Left kidney (tissue), 2 donors: ENCODE measurements around the gene KDF1. TPM values are rescaled to one million over a fixed set of nuclear protein-coding genes. Genes with fewer than 3 reads are reported as not detected.
"Not testable (repeated sequence)": the region's sequence is repeated elsewhere in the genome, so short reads cannot be mapped to it uniquely, and the experiment has no call there.

Source experiments
- DNase-seq: peaks from one replicate; pipeline ENCODE4 v3.0.0-alpha.2; 2013
- polyA plus RNA-seq: library from polyadenylated mRNA; unstranded; fragments of 120-200 nt; gene quantifications from one replicate; pipeline ENCODE4 v1.2.1, GENCODE V29; 2013; ENCODE audit not compliant: insufficient read length

KDF1 gene
- polyA plus RNA-seq, 1 donor, result 7.5 TPM

GRCh38 chr1:26994787-26995517, 34.7 kb upstream of the KDF1 start:
- no peak for DNase-seq

GRCh38 chr1:26994020-26994786, 33.9 kb upstream of the KDF1 start:
- DNase-seq, result no peak

GRCh38 chr1:26993237-26994019, 33.2 kb upstream of the KDF1 start, which contains the start of gene TRNP1:
TRNP1 (plus strand) TSS chr1:26993692; CDS start chr1:26993787, 95 bp downstream.
- no peak for DNase-seq

- DNase-seq, result no peak
Measured at GRCh38 chr1:26991310-26992116, 31.2 kb upstream of the KDF1 start.

GRCh38 chr1:26989403-26990109, 29.3 kb upstream of the KDF1 start:
- DNase-seq, result not testable (repeated sequence)

- no peak for DNase-seq
Measured at GRCh38 chr1:26986658-26987057, 26.4 kb upstream of the KDF1 start.

- DNase-seq, result no peak
Measured at GRCh38 chr1:26984291-26984690, 24.0 kb upstream of the KDF1 start.

GRCh38 chr1:26983863-26984262, 23.6 kb upstream of the KDF1 start:
- DNase-seq, result no peak

GRCh38 chr1:26981146-26981846, 21.0 kb upstream of the KDF1 start:
- DNase-seq, result no peak

GRCh38 chr1:26978901-26979300, 18.6 kb upstream of the KDF1 start:
- DNase-seq, result no peak

- no peak for DNase-seq
Measured at GRCh38 chr1:26976621-26977510, 16.6 kb upstream of the KDF1 start.

GRCh38 chr1:26972821-26973220, 12.6 kb upstream of the KDF1 start:
- no peak for DNase-seq

- DNase-seq, result no peak
Measured at GRCh38 chr1:26972390-26972789, 12.1 kb upstream of the KDF1 start.

- DNase-seq, result no peak
Measured at GRCh38 chr1:26971590-26971989, 11.3 kb upstream of the KDF1 start.

- DNase-seq, result no peak
Measured at GRCh38 chr1:26970810-26971209, 10.5 kb upstream of the KDF1 start.

GRCh38 chr1:26965628-26966027, 5.4 kb upstream of the KDF1 start:
- DNase-seq, result no peak

- no peak for DNase-seq
Measured at GRCh38 chr1:26965213-26965612, 4.9 kb upstream of the KDF1 start.

GRCh38 chr1:26961826-26962225, 1.6 kb upstream of the KDF1 start:
- DNase-seq, result no peak

- DNase-seq, result no peak
Measured at GRCh38 chr1:26960625-26960966, 328 bp upstream of the KDF1 start.

GRCh38 chr1:26959270-26959669, 998 bp downstream of the KDF1 start:
- DNase-seq, result no peak
